Superior temporal gyrus (tissue), 1 donor: ENCODE data around the gene ADCY1.

Source experiments
- DNase-seq: peaks from one replicate; pipeline ENCODE4 v3.0.0-alpha.2; 2016; ENCODE audit errors: extremely low spot score

ADCY1 gene

DNA sequence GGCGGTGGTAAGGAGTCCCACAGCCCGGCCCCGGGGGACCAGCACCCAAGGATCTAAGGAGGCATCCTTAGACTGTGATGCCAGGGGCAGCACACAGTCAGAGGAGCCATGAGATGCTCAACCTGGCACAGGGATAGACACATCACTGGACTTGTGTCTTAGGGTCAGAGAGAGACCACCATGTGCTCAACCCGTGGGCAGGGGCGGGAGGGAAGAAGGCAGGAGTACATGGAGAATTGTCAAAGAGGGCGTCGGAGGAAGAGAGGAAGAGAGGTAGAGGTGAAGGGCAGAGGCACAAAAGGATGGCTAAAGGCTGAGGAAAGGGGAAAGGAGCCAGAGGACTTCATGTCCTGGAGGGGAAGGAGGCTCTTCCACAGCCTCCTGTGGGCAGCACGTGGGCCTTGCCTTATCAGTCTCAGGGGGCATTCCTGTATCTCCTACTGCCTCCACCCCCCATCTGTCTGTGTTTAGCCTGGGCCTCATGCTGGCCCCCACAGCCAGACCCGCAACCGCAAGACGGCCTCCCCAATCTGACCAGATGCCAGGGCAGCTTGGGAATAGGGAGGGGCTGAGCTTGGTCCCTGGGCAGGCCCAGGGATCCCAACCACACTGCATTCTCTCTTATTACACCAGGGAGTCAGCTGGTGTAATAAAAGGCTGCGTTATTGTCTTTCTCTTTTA is 2.2 kb downstream of the ADCY1 start:
- no peak for DNase-seq

DNA sequence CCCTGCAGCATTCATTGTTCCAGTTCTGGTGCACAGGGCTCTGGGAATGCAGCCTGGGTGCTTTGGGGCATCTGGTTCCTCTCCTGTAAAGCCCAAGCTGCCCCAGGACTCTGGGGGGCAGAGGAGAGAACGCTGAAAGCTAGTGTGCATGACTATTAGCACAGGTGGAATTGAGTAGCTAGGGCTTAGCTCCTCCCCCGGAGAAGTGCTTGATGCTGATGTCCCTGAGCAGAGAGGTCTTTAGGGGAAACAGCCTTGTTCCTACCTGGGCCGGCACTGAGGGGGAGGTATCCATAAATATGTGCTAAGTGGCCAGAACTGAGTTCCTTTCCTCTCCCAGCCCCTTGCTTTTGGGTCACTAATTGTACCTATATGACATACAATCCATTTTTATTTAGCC is 3.9 kb downstream of the ADCY1 start:
- no peak for DNase-seq

GRCh38 chr7:45578467-45578866 is 4.3 kb downstream of the ADCY1 start:
- no peak for DNase-seq

DNA sequence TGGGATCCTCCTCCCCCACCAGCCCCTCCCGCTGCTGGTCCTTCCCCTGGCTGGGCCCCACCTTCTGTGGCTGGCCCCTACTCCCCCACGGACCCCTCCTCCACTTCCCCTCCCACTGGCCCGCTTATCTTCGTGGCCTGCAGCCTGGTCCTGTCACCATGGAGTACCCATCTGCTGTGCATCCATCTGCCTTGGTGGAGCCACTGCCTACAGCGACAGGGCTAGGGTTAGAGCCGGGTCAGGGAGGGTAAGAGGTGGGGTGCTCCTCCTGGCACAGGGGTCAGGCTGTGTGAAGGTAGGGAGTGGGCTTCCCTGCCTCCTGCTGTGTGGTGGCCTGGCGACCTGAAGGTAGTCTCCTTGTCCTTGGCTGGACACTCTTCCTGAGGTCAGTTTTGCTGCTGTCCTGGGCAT is 5.2 kb downstream of the ADCY1 start:
- DNase-seq: no peak

GRCh38 chr7:45580053-45580872 is 6.1 kb downstream of the ADCY1 start:
- no peak for DNase-seq

- DNase-seq: no peak
These were observed 7.2 kb downstream of the ADCY1 start for GRCh38 chr7:45581271-45581780.

DNA sequence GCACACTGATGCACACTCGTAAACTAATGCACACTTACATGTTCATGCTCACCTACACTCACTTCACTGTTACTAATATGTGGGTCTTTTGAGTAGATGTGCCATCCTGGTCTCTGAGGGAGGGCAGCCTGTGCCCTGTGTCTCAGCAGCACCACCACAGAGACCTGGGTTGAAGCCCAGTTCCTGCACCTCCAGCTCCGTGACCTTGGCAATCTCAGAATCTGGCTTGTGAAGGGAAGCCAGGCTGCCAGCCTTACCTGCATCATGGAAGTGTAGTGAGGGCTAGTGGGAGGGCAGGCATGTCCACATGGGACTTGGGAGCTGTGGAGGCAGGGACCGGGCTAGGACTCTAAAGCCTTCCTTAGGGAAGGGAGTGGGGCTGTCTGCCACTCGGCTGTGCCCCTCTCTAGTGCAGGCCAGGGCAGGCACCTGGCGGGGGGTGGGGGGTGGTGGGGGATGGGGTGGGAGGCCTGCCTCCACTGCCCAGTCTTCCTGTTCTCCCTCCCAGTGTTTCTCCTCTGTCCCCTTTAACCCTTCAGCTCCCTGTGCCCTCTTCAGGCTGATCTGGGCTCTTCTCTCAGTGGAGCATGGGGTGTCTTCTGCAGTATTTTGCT is 8.1 kb downstream of the ADCY1 start:
- no peak for DNase-seq

GRCh38 chr7:45582868-45583277 is 8.7 kb downstream of the ADCY1 start:
- DNase-seq: peak; percentile 31

DNA sequence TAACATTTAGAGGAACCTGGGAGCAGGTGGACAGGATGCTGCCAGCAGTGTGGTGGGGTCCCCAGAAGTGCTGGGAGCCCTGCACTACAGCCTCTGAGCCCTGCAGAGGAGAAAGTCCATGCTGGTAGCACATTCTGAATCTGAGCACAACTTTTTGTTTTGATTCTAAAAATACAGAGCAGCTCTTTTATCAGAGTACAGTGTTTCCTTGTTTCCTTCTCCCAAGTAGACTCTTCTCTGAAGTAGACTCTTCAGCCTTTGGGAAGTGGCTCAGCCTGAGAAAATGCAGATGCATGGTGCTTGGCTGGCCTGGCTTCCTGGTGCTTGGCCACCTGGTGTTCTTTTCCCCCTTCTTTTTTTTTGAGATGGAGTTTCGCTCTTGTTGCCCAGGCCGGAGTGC is 9.1 kb downstream of the ADCY1 start:
- DNase-seq: peak; percentile 47

DNA sequence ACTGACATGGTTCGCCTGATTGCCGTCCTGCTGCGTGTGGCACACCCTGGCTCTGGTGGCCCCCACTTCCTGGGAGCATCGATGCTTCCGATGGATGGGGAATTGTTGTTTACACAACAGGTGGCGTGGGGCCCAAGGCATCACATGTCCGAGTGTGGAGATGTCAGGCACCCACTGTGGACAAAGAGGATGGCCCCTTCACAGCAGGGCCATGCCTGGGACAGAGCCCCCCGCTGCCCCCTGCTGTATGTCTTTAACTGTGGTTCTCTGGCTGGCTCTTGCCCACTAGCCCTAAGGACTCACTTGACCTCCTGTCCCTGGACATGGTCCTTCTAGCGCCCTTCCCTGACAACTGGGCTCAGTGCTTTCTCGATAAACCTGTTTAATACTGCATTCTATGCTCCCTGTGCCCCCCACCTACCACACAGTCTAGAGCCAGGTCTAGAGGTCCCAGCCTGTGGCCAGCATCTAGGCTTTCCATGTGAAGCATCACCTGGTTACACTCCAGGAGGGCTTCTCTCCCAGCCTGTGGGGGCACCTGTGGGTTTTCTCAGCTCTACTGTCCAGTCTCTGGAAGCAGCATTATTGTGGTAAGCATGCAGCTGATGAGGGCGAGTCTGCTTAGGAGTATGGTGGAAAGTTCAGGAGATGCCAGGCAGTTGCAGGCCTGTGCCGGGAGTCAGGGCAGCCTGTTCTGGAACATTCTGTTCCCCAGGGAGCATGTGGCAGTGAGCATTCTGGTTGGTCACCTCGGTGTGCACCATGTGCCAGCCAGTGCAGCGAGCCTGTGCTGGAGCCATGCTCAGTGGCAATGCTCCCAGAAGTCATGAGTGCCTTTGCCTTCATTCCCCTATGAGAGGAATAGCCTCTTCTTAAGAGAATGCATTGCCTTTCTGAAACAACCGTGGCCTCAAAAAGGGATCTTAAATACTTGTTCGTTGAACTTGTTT is 10.4 kb downstream of the ADCY1 start:
- DNase-seq: no peak

- no peak for DNase-seq
These were observed 11.5 kb downstream of the ADCY1 start for GRCh38 chr7:45585628-45586027.

DNA sequence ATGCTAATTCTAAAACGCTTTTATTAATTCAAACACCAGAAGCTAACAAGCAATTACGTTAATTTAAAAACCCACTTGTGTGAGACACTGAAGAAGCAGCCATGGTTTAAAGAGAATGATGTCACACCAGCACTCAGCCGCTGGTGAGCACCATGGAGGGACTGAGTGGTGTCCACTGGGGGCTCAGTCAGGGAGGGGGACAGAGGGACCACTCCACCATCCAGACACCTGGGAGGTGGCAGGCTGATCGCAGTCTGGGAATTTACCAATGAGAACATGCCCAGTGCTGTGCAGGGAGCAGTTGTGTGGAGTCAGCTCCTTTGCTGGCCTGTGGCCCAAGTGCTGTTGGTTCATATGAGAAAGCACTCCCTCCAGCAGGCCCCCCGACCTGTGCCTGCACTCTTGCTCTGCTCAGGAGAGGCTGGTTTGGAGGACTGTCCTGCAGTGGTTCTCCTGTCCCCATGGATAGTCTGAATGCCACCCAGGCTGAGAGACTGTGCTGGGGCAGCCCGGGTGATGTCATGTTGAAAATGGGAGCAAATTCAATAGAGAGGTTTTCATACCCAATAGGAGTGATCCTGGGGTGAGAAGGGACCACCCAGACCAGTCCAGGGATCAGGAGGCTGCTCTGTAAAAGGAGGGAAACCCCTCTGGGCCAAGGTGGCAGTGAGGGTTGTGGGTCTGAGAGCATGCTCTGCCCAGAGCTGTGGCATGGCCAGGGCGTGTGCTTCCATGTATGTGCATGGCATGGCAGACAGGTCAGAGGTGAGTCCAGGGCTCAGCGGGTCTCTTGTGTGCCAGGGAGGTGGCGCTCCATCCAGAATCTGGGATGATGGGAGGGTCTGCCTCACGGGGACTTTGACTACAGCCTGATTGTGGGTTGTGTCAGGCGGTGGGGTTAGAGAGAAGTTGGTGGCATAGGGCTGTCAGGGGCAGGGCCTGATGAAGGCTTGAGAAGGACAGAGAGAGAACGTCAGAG is 12.7 kb downstream of the ADCY1 start:
- no peak for DNase-seq

DNA sequence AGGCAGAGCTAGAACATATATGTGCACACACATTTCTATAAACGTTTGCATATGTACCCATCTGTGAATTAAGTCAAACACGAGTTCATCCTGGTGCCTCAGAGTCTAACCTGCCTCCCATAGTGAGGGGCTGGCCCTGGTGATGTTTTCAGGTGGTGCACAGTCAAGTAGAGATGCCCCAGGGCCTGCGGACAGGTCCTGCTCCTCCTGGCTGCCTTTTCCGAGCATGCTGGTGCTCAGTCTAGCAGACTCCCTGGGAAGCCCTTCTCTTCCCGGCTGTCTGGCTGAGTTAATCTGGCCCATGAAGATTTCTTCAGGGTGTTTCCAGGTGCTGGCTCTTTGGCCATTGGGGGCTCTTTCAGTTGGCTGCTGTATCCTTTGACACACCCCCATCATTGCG is 14.3 kb downstream of the ADCY1 start:
- no peak for DNase-seq

DNA sequence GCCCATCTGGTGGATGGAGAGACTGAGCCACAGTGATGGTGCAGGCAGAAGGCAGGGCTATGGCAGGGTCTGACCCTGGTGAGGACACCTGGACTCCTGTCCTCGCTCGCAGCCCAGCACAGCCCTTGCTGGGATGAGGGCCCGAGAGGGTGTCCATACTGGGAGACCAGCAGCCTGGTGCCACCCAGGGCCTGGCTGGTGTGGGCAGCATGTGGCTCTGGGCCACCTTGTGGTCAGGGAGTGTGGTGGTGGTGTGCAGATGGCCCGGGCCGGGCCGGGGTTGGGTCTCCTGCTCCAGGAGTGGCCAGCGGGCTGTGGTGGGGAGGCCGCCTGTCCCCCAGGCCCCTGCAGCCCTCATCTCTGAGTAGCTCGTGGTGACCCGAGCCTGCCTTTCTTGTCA is 14.9 kb downstream of the ADCY1 start:
- DNase-seq: no peak

DNA sequence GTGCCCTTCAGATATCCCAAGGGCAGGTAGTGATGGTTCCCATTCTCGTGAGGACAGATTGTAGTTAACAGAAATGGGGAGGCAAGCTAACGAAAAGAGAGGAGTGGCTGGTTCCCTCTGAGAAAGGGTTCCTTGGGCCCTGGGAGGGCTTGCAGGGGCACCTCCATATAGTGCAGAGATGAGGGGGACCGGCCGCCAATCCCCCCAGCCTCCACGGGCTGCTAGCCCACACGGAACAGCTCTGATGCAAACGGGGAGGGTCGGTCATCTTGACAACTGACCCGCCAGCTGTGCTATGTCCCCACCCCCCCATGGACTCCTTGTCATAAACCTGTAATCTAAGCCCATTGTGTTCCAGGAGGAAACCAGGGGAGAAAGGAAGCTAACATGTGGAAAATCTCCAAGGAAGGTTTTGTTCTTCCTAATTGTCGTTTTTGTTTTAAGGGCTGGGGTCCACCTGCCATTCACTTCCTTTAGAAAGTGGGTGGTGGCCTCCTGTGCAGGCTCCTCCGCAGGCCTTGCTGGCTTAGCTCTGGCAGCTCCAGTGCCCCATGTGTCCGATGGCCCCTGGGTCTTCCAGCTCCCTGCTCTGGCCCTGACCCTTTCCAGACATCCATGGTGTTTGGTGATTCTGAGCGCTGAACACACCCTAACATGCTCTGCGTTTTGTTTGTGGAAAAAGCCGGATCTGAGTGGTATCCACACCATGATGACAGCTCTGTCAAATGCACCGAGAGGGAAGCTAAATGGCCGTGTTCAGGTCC is 15.9 kb downstream of the ADCY1 start:
- DNase-seq: no peak

- no peak for DNase-seq
These were observed 16.5 kb downstream of the ADCY1 start for GRCh38 chr7:45590679-45591057.

- no peak for DNase-seq
These were observed 17.1 kb downstream of the ADCY1 start for GRCh38 chr7:45591101-45591906.

DNA sequence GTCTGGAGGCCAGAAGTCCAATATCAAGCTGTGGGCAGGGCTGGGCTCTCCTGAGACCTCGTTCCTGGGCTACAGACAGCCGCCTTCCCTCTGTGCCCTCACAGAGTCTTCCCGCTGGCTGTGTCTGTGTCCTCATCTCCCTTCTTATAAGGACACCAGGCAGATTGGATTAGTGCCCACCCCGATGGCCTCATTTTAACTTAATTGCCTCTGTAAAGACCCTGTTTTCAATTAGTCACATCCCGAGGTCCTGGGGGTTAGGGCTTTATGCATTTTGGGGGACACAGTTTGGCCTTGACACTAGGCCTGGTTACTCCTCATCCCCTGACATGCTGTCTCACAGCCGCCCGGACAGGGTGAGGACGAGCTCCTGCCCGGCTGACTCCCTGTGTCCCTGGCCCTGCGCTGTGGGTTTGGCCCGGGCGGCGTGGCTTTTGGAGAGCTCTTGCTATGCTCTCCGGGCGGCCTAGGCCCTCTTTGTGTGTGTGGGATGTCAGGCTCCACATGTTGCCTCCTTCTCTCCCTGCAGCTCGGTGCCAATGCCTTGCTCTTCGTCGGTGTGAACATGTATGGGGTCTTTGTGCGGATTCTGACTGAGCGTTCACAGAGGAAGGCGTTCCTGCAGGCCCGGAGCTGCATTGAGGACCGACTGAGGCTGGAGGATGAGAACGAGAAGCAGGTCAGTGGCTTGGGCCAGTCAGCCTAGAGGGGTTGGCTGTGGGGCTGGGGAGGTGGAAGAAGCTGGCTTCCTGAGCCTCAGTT is 18.2 kb downstream of the ADCY1 start:
- DNase-seq: no peak
